Activated CD4-positive, CD25-positive, alpha-beta regulatory T cell treated with anti-CD3 and anti-CD28 coated beads, Interleukin-2, amount 50 U/mL, for 24 hours (primary cell): Measurements from ENCODE around the gene SMCO4.
"Not testable (repeated sequence)": the region's sequence is repeated elsewhere in the genome, so short reads cannot be mapped to it uniquely, and the experiment has no call there.

ENCODE experiments used
- ATAC-seq, 2 donors: fragments of 150-1000 bp; cut with Tn5 transposase; one replicate each; pipeline ENCODE4 v1.10.0; 2021; ENCODE audit warnings: mild to moderate bottlenecking in 1 of 2, moderate library complexity in 1 of 2

Gene SMCO4

GRCh38 chr11:93464927-93465540 is 78.2 kb downstream of the SMCO4 start:
- no peak for ATAC-seq

DNA sequence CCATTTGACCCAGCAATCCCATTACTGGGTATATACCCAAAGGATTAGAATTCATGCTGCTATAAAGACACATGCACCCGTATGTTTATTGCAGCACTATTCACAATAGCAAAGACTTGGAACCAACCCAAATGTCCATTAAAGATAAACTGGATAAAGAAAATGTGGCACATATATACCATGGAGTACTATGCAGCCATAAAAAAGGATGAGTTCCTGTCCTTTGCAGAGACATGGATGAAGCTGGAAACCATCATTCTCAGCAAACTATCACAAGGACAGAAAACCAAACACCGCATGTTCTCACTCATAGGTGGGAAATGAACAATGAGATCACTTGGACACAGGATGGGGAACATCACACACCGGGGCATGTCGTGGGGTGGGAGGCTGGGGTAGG is 79.5 kb downstream of the SMCO4 start:
- ATAC-seq = not testable (repeated sequence)

DNA sequence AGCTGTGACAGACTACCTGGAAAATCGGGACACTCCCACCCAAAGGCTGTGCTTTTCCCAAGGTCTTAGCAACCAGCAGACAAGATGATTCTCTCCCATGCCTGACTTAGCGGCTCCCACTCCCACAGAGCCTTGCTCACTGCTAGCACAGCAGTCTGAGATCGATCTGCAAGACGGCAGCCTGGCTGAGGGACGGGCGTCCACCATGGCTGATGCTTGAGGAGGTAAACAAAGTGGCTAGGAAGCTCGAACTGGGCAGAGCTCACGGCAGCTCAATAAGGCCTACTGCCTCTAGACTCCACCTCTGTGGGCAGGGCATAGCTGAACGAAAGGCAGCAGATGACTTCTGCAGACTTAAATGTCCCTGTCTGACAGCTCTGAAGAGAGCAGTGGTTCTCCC is 84.9 kb downstream of the SMCO4 start:
- ATAC-seq = no peak

- no peak for ATAC-seq
These were observed 98.5 kb downstream of the SMCO4 start for GRCh38 chr11:93444617-93445073.

GRCh38 chr11:93443232-93443631 is 100.0 kb downstream of the SMCO4 start:
- ATAC-seq = not testable (repeated sequence)

GRCh38 chr11:93432247-93432646 is 110.9 kb downstream of the SMCO4 start:
- no peak for ATAC-seq
